ENCODE data around the gene ABCC10.
"Not testable (repeated sequence)": the region's sequence is repeated elsewhere in the genome, so short reads cannot be mapped to it uniquely, and the experiment has no call there.

ABCC10 gene

GRCh38 chr6:43427406-43428111 is at the start of gene ABCC10:
TSS of gene ABCC10 (plus strand) at chr6:43427541. CDS start at chr6:43427979, 438 bp downstream.
- DNase-seq (ENCODE audit: low read depth in 1 of 2, low spot score in 1 of 2) = peak; percentile 87 to 89

- DNase-seq (ENCODE audit: low read depth in 1 of 2, low spot score in 1 of 2) = no peak
Measured at GRCh38 chr6:43377710-43378229, 49.6 kb upstream of the ABCC10 start.

- no peak for DNase-seq (ENCODE audit: low read depth in 1 of 2, low spot score in 1 of 2)
Measured at GRCh38 chr6:43378631-43379030, 48.7 kb upstream of the ABCC10 start.

GRCh38 chr6:43380858-43381257 is 46.5 kb upstream of the ABCC10 start:
- not testable (repeated sequence) for DNase-seq (ENCODE audit: low read depth in 1 of 2, low spot score in 1 of 2)

GRCh38 chr6:43383021-43383667 is 44.2 kb upstream of the ABCC10 start:
- no peak for DNase-seq (ENCODE audit: low read depth in 1 of 2, low spot score in 1 of 2)

GRCh38 chr6:43386492-43386891 is 40.8 kb upstream of the ABCC10 start:
- DNase-seq (ENCODE audit: low read depth in 1 of 2, low spot score in 1 of 2) = no peak

- no peak for DNase-seq (ENCODE audit: low read depth in 1 of 2, low spot score in 1 of 2)
Measured at GRCh38 chr6:43389730-43390295, 37.5 kb upstream of the ABCC10 start.

GRCh38 chr6:43390753-43391439 is 36.4 kb upstream of the ABCC10 start:
- not testable (repeated sequence) for DNase-seq (ENCODE audit: low read depth in 1 of 2, low spot score in 1 of 2)

GRCh38 chr6:43391440-43392031 is 35.8 kb upstream of the ABCC10 start:
- peak in 1 of 2 donors; percentile 15 for DNase-seq (ENCODE audit: low read depth in 1 of 2, low spot score in 1 of 2)

- not testable (repeated sequence) for DNase-seq (ENCODE audit: low read depth in 1 of 2, low spot score in 1 of 2)
Measured at GRCh38 chr6:43393133-43393532, 34.2 kb upstream of the ABCC10 start.

- no peak for DNase-seq (ENCODE audit: low read depth in 1 of 2, low spot score in 1 of 2)
Measured at GRCh38 chr6:43393602-43394001, 33.7 kb upstream of the ABCC10 start.

- DNase-seq (ENCODE audit: low read depth in 1 of 2, low spot score in 1 of 2) = no peak
Measured at GRCh38 chr6:43394982-43395381, 32.4 kb upstream of the ABCC10 start.

- DNase-seq (ENCODE audit: low read depth in 1 of 2, low spot score in 1 of 2) = no peak
Measured at GRCh38 chr6:43395776-43396175, 31.6 kb upstream of the ABCC10 start.

GRCh38 chr6:43396408-43397149 is 30.8 kb upstream of the ABCC10 start:
- no peak for DNase-seq (ENCODE audit: low read depth in 1 of 2, low spot score in 1 of 2)

- DNase-seq (ENCODE audit: low read depth in 1 of 2, low spot score in 1 of 2) = no peak
Measured at GRCh38 chr6:43399932-43400487, 27.3 kb upstream of the ABCC10 start.

GRCh38 chr6:43401730-43402129 is 25.6 kb upstream of the ABCC10 start:
- DNase-seq (ENCODE audit: low read depth in 1 of 2, low spot score in 1 of 2) = no peak

GRCh38 chr6:43402820-43403219 is 24.5 kb upstream of the ABCC10 start:
- no peak for DNase-seq (ENCODE audit: low read depth in 1 of 2, low spot score in 1 of 2)

GRCh38 chr6:43405354-43405753 is 22.0 kb upstream of the ABCC10 start:
- DNase-seq (ENCODE audit: low read depth in 1 of 2, low spot score in 1 of 2) = no peak

- DNase-seq (ENCODE audit: low read depth in 1 of 2, low spot score in 1 of 2) = no peak
Measured at GRCh38 chr6:43407296-43407695, 20.0 kb upstream of the ABCC10 start.

GRCh38 chr6:43408259-43408658 is 19.1 kb upstream of the ABCC10 start:
- DNase-seq (ENCODE audit: low read depth in 1 of 2, low spot score in 1 of 2) = no peak
